ENCODE measurements around the gene IFITM5.

IFITM5 gene

DNA sequence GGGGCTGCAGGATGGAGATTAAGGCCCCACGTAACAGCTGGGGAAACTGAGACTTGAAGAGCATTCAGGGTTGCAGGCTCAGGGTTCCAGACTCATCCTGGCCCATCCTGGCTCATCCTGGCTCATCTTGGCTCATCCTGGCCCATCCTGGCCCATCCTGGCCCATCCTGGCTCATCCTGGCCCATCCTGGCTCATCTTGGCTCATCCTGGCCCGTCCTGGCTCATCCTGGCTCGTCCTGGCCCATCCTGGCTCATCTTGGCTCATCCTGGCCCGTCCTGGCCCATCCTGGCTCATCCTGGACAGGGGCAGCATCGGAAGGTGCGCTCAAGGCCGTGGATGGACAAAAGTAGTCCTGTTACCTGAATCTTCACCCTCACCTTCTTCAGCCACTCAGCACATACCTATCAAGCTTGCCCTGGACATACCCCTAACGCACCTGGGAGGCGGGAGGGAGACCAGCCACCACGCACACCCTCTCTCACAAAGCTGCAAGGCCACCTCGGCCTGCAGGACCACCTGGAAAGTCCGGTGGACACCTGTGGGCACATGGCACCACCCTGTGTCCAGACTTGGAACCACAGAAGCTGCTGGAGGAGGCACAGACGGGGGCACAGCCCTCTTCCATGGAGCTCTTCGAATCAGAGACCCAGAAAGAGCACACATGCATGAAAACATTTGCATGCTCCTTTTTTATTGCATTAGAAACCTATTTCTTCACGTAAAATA is 41.4 kb downstream of the IFITM5 start:
- DNase-seq = no peak

DNA sequence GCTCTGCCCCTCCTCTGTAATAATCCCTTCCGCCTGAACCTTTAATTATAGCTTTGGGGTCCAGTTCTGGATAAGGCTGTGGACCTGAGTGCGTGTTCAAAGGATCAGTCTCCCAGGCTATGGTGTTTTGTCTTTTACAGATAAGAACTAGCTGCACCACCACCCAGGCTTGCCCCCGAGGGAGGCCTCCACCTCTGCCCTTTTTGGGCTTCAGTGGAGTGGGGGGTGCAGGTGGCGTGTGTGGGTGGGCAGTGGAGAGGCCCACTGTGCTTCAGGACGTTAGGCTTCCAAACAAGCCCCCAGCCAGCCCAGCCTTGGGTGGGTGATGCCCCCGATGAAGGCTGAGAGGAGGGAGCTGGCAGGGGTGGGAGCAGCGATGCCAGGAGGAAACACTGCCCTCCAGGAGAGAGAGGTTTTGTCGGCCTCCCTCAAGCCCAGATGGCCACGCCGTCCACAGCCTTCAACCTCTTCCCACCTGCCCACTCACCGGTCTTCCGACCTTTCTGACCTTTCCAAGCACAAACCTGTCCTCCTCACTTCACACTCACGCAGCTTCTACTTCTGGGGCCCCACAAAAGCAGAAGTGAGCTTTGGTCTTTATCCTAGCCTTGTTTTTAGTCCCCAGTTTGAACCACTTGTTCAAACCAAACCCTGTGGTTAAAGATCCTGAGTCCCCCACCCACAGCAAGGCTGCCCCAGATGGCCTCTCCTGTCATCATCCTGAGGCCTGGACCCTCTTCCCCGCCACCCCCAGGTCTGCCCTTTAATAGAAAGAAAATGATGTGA is 42.2 kb downstream of the IFITM5 start:
- DNase-seq = no peak

DNA sequence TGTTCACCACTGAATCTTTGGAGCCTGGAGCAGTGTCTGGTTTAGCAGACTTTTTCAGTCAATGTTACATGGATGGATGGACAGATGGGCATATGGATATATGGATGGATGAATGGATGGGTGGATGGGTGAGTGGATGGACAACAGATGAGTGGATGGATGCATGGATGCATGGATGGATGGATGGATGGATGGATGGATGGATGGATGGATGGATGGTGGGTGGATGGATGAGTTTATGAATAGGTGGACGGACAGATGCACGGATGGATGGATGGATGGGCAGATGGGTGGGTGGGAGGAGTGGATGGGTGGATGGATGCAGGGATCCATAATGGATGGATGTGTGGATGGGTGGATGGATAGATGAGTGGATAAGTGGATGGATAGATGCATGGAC is 43.5 kb downstream of the IFITM5 start:
- DNase-seq = no peak

DNA sequence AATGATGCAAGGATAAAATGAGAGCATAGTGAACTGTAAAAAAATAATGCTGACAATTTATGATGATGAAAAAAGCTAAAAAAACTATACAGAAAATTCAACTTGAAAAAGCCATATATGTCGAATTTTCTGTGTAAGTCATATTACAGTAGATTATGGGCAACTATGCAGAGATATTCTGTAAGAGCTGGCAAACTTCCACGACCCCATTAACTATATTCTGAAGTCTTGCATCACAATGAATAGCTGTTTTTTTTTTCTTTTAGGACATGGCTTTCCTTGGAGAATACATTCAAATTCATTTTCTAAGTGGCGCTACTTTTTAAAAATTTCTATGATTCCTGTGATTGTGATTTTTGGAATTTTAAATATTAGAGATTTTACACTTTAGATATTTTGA is 44.1 kb downstream of the IFITM5 start:
- peak; percentile 19 for DNase-seq

DNA sequence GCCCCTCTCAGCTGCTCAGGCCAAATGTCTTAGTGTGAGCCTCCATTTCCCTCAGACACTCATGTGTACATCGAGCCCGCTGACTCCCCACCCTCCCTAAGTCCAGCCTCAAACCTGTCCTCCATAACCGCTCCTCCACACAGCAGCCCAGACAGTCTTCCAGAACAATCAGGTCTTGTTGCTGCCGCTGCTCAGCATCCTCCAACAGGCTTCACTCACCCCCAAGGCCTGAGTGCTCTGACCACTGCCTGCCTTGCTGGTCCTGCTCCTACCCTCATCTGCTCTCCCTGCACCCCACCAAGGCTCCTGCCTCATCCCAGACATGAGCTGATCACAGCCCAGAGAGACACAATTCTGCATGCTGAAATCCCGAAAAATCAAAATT is 45.4 kb downstream of the IFITM5 start:
- no peak for DNase-seq

DNA sequence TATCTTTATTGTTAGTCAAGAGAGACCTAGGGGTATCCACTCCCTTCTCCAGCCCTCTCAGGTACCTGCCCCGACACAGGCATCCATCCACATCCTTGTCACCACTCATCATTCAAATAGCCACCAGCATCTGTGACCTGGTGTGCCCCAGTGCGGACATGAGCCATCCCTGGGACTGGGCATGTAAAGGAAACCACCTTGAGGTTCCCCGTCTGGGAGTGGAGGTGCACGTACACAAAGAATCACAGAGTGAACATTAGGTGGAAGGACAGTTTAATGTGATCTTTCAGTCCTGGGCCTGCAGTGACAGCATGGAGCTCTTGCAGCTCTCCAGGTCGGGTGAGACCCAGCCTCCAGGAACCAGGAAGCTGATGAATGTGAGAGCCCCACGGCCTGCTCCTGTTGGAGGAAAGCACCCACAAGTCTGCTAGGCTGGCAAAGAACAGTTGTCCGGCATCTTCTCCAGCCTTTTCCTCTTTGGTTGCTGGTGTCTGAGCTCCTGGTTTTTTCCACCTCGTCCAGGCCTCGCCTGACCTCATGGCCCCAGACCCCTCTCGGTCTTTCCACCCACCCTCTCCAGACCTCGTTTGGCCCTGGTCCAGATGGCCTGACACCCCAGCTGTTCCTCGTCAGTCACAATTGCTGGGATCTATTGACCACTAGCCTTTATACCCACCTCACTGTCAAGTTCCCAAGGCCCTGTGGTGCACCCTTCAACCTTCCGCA is 46.0 kb downstream of the IFITM5 start:
- DNase-seq = no peak

DNA sequence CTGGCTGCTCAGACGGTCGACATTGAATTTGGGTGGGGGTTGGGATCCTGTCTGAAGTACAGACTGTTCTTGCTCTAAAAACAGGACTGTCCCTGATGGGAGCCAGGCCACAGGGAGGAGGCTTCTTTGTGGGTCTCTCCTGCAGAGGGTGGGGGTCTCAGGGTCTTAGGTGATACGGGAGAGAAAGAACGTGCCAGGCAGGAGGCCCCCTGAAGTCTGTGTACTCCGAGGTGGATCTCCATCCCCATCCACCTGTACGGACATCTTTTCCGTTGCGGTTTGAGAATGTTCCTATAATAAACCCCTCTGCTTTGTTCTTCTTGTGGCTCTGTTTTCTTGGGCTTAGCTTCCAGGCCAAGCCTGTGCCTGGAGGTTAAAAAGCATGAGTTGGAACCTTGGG is 46.7 kb downstream of the IFITM5 start:
- DNase-seq = no peak

DNA sequence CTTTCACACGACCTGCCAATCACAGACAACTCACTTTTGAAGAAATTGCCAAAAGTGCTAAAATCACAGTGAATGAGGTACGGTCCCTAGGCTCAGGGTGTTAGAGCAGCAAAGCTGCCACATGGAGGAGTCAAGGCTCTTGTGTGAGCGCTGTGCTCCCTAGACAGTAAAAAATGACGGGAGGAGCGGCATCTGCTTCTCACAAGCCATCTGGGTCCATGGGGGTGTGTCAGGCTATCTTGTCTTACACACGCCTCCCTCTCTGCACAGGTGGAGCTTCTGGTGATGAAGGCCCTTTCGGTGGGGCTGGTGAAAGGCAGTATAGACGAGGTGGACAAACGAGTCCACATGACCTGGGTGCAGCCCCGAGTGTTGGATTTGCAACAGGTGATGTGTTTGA is 47.8 kb downstream of the IFITM5 start:
- no peak for DNase-seq

DNA sequence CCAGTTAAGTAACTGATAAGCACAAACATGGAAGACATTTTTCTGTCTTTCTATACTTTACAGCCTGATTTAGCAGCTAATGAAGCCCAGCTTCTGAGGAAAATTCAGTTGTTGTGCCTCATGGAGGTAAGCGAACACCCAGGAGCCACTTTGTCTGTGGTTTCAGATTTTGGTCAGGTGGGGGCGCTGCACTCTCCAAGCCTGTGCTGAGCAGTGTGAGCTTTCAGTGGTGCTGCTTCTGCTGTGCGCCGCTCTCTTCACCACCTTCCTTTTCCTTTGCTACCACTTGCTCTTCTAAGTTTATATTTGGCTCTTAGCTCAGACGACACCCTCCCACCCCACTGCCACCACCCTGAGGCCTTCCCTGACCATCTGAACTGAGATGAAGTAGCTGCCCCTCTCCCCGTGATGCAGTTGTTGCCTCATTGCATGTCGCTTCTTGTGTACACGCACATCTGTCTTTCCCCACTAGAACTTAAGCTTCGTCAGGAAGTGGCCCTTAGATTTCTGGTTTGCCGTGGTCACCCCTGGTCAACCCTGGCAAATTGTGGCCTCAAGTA is 48.5 kb downstream of the IFITM5 start:
- DNase-seq = peak; percentile 46

DNA sequence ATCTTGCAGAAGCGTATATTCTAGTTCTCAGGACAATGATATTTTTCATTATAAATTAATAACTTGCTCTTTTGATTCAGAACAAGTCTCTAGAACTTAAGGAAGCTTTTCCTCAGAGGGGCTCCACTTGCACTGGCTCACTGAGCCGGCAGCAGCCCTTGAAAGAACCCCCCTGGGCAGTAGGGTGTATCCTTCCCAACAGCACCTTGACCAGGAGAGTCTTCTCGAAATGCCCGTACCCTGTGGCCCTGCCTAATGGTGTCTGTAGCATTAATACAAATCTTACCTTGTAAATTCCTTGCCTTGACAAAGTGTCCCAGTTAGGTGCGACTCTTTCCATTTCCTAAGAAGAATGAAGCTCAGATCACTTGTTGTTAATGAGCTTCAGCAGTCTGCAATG is 49.1 kb downstream of the IFITM5 start:
- DNase-seq = no peak

DNA sequence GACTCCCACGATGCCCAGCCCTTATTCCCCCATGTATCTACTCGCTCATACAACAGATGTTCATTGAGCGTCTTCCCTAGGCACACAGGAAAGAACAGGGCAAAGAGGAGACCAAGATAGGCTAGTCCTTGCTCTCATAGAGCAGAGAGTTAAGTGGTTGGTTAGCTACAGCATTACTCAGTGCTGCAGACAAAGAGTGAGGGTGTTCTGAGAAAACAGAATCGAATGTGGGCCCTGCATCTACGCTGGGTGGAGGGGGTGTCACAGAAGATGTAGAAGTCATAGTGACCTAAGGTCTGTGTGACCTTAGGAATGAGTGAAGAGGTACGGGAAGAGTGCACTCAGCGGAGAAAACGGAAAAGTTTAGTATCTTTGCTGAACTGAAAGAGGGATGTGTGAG is 50.3 kb downstream of the IFITM5 start:
- no peak for DNase-seq
